Fibroblast of skin of right biceps (primary cell): Measurements from ENCODE around the gene NXPE2.

Source experiments
- DNase-seq: peaks from one replicate; pipeline ENCODE4 v3.0.0-alpha.2; 2013

The NXPE2 gene

GRCh38 chr11:114746013-114746412, 67.7 kb downstream of the NXPE2 start:
- no peak for DNase-seq
